Heart left ventricle (tissue), 16 donors: Measurements from ENCODE around the gene ACOXL. TPM values are rescaled to one million over a fixed set of nuclear protein-coding genes. Genes with fewer than 3 reads are reported as not detected.

ENCODE experiments used
- ATAC-seq, 4 donors: fragments of 200-7000 bp; cut with Tn5 transposase; one replicate each; pipeline ENCODE4 v1.9.1; 2020 to 2022; ENCODE audit warnings: moderate library complexity in 4 of 4, mild to moderate bottlenecking in 3 of 4, moderate number of reproducible peaks in 1 of 4
- DNase-seq, 5 donors: peaks; one replicate each; pipeline ENCODE4 v3.0.0-alpha.2; 2020
- H3K27ac ChIP-seq, 12 donors: fragments of 200-600 bp; sonication (generic) in 4 of 12; one replicate each; pipeline versions ENCODE4 v1.5.0 to v1.8.0; 2016 to 2022; ENCODE audit warnings: mild to moderate bottlenecking in 2 of 12
- H3K27me3 ChIP-seq, 9 donors: fragments of 200-600 bp; sonication (generic) in 2 of 9; one replicate each; pipeline versions ENCODE4 v1.5.1 to v1.8.0; 2016 to 2022; ENCODE audit warnings: mild to moderate bottlenecking in 3 of 9
- H3K36me3 ChIP-seq, 9 donors: fragments of 200-600 bp; sonication (generic) in 2 of 9; one replicate each; pipeline versions ENCODE4 v1.5.0 to v1.8.0; 2018 to 2022; ENCODE audit warnings: mild to moderate bottlenecking in 2 of 9
- H3K4me1 ChIP-seq, 12 donors: fragments of 200-600 bp; sonication (generic) in 4 of 12; one replicate each; pipeline versions ENCODE4 v1.5.0 to v1.8.0; 2016 to 2022; ENCODE audit warnings: mild to moderate bottlenecking in 3 of 12
- H3K4me3 ChIP-seq, 12 donors: fragments of 200-600 bp; sonication (generic) in 4 of 12; one replicate each; pipeline versions ENCODE4 v1.5.0 to v1.8.0; 2017 to 2022; ENCODE audit warnings: mild to moderate bottlenecking in 9 of 12, moderate library complexity in 4 of 12
- H3K9me3 ChIP-seq, 12 donors: fragments of 200-600 bp; sonication (generic) in 4 of 12; one replicate each; pipeline versions ENCODE4 v1.5.0 to v1.8.0; 2016 to 2022; ENCODE audit warnings: mild to moderate bottlenecking in 1 of 12
- POLR2A ChIP-seq, 2 donors: fragments of 450-650 bp; IDR thresholded peaks; one replicate each; pipeline ENCODE4 v1.6.1; 2017; ENCODE audit warnings: antibody characterized with exemption in 2 of 2, mild to moderate bottlenecking in 2 of 2, moderate library complexity in 2 of 2
- WGBS, 4 donors: extraction: QIAGEN DNeasy Blood & Tissue Kit in 2 of 4; methylation state at CpG; one replicate each; pipeline versions ENCODE4 v1.1.5 to v1.1.7; 2013 to 2018; 5-methylcytosine and 5-hydroxymethylcytosine counted together
- intact Hi-C, 10 donors: fragments of 100-400 bp; cut with DNase I; formaldehyde crosslinking; loops; one replicate each; pipeline versions ENCODE4 v1.11.1 to v1.14.2; 2022
- polyA plus RNA-seq, 2 donors: library from polyadenylated mRNA; stranded (reverse); fragments of 200-250 nt; gene quantifications; one replicate each; pipeline ENCODE4 v1.2.3, GENCODE V29; 2013
- total RNA-seq, 9 donors: library from RNA; depleted of rRNA in 2 of 9; stranded (reverse); fragments of >200 nt in 2 of 9; fragmentation: NEBNext Ultra II Directional in 3 of 9; extraction: Animal tissue kit (Norgen Biotek cat#: 25700) in 3 of 9; gene quantifications; one replicate each; pipeline versions ENCODE4 v1.1.0 to v1.2.4, GENCODE V29; 2016 to 2023
- TF ChIP-seq, protein P1 (sequence below), 12 donors: fragments of 200-600 bp; sonication (generic) in 4 of 12; IDR thresholded peaks; one replicate each; pipeline versions ENCODE4 v1.5.0 to v1.8.0; 2018 to 2022; ENCODE audit warnings: antibody characterized with exemption in 12 of 12, mild to moderate bottlenecking in 5 of 12
- donor health status: ischemic (EF 13 %, LVEDD 7.1; RV severe dilation, severe dysfunction).
- donor health status: healthy with polysubstance abuse.
- donor health status: DM: no; HTN: yes; CAD: no.
- donor health status: DM: no; HTN: no; CAD: no.
- donor health status: ischemic (EF 25% LVEDD 6.9; RV normal size, moderate dysfunction).
- donor health status: ischemic (EF 25% LVEDD 5.7; RV mildly dilated, moderate dysfunction).
- donor health status: healthy.
- donor health status: DM: yes; HTN: yes; CAD: no.
- donor health status: ischemic (EF 35%, LVEDD 5.7; RV mildly dilated, moderate dysfunction).
- donor health status: nonischemic (EF 11% LVEDD 7.7; RV severe dilation, severe dysfunction).
- donor health status: DM: yes; HTN: yes; CAD: no.
- donor health status: PGD.
- donor health status: ischemic (EF 29% LVEDD 5.4; RV normal size, mild dysfunction).
- donor health status: nonischemic (EF 23%, LVEDD 6.1; RV moderate dilation, normal function).

The ACOXL gene
- total and polyA plus RNA-seq, 11 donors: 0.25 TPM; not detected in 10

DNA sequence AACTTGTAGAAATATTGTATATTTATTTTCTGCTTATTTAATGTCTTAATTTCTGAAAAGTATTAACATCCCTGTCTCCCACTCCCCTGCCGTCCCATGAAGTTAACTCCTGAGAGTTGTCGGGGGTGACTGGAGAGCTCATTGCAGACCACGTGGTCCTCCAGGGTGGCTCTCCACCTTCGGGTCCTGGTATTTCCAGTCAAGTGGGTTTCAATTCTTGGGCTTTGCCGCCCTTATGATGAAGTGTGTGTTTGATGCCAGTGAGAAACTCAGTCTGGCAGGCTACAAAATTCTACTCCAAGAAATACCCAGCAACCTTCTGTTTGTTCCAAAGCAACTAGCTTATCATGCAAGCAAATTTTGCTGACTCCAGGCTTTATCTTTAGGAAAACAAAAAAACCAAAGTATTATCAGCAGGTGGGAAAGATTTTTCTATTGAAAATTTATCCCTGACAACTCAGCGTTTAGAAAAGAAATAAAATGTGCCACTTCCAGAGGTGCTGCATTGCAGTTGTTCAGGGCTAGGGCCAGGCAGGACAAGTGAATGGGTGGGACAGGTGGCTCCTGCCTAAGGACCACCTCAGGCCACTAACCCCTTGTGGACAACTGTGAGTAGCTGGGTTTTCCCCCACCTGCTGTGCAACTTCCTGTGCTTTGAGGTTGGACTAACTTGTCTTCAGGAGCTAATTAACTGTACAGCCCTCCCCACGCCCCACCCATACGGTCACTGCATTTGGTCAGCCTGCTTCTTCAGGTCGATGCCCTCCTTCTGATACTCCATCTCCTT lies 434.9 kb downstream of the ACOXL start:
- H3K4me1 ChIP-seq: peaks cover 0 to 30% (median 18%) of the 10 kb centered on the region in 12 donors
- no peak for TF ChIP-seq POLR2A (IDR thresholded peaks at IDR 0.05)
- TF ChIP-seq, protein P1, sequence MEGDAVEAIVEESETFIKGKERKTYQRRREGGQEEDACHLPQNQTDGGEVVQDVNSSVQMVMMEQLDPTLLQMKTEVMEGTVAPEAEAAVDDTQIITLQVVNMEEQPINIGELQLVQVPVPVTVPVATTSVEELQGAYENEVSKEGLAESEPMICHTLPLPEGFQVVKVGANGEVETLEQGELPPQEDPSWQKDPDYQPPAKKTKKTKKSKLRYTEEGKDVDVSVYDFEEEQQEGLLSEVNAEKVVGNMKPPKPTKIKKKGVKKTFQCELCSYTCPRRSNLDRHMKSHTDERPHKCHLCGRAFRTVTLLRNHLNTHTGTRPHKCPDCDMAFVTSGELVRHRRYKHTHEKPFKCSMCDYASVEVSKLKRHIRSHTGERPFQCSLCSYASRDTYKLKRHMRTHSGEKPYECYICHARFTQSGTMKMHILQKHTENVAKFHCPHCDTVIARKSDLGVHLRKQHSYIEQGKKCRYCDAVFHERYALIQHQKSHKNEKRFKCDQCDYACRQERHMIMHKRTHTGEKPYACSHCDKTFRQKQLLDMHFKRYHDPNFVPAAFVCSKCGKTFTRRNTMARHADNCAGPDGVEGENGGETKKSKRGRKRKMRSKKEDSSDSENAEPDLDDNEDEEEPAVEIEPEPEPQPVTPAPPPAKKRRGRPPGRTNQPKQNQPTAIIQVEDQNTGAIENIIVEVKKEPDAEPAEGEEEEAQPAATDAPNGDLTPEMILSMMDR (IDR thresholded peaks at IDR 0.05): no peak
- H3K4me3 ChIP-seq: no peak overlapping the region
- ATAC-seq (no peak), DNase-seq (no peak)
- no peak overlapping the region for H3K27ac ChIP-seq
- peaks cover 0 to 29% (median 16%) of the 10 kb centered on the region in 9 donors for H3K36me3 ChIP-seq
- 91 to 95% (median 93%) methylated on average over 9 of the region's 9 CpGs for WGBS, 4 donors
- no peaks in the 10 kb centered on the region for H3K9me3 ChIP-seq
- H3K27me3 ChIP-seq: no peaks in the 10 kb centered on the region
- intact Hi-C loops: loop anchor here in 1 of 10 donors (5.0 to 10.0 kb wide), 2 partner anchors 35 to 68 kb away; no protein-coding TSS in a partner anchor

DNA sequence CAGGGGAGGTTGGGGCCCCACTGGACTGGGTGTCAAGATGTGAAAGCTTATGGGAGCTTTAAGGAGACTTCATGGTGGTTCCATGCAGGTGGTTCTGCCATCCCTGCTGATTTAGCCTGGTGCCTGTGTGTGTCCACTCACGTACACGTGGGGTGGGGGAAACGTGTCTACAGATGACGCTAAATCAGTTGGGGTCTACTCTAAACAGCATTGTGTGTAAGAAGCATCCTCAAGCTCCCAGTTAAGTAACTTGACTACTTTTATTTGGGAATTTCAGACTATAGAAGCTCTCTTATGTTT lies 435.4 kb downstream of the ACOXL start:
- ATAC-seq (no peak), DNase-seq (no peak)
- H3K4me3 ChIP-seq: no peak overlapping the region
- no peaks in the 10 kb centered on the region for H3K27me3 ChIP-seq
- H3K4me1 ChIP-seq: peaks cover 0 to 26% (median 13%) of the 10 kb centered on the region in 12 donors
- TF ChIP-seq POLR2A (IDR thresholded peaks at IDR 0.05): no peak
- TF ChIP-seq, protein P1 (IDR thresholded peaks at IDR 0.05): no peak
- WGBS, 4 donors: 90 to 95% (median 93%) methylated on average over 4 of the region's 4 CpGs
- intact Hi-C loops: loop anchor here in 1 of 10 donors (5.0 to 10.0 kb wide), 2 partner anchors 36 to 67 kb away; no protein-coding TSS in a partner anchor
- H3K27ac ChIP-seq: no peak overlapping the region
- H3K9me3 ChIP-seq: no peaks in the 10 kb centered on the region
- peaks cover 0 to 29% (median 16%) of the 10 kb centered on the region in 9 donors for H3K36me3 ChIP-seq

Other genes with a start within 250 kb of the ACOXL start
- 10 to 100 TPM; 11.0 to 23.9 (median 18.4) TPM for gene RGPD6, start 155.4 kb upstream of the ACOXL start, total RNA-seq
- 1 to 10 TPM; 8.7 to 8.9 TPM for gene RGPD6, start 155.4 kb upstream of the ACOXL start, polyA plus RNA-seq
- 1 to 10 TPM in 5 of 9 donors, under 1 TPM in 3, not detected in 1; 0.30 to 8.3 (median 1.1) TPM for gene BUB1, start 54.5 kb upstream of the ACOXL start, total RNA-seq
- under 1 TPM; 0.11 to 0.49 TPM for gene BUB1, start 54.5 kb upstream of the ACOXL start, polyA plus RNA-seq